C4-2B (cell line): ENCODE results near the gene UNK.
A peak's percentile ranks its signal among the peaks of the same experiment; 100 is the strongest.

Experiments
- H3K27ac ChIP-seq: fragments of 450-650 bp; 2 replicates; pipeline ENCODE4 v1.5.1; 2017
- ZFX ChIP-seq: fragments of 450-650 bp; IDR thresholded peaks from 2 replicates; pipeline ENCODE4 v1.6.1; 2017
- TF ChIP-seq, protein P1 (sequence below): fragments of 450-650 bp; conservative IDR thresholded peaks from 2 replicates; pipeline ENCODE4 v1.5.1; 2017; ENCODE audit warnings: mild to moderate bottlenecking

UNK gene

DNA sequence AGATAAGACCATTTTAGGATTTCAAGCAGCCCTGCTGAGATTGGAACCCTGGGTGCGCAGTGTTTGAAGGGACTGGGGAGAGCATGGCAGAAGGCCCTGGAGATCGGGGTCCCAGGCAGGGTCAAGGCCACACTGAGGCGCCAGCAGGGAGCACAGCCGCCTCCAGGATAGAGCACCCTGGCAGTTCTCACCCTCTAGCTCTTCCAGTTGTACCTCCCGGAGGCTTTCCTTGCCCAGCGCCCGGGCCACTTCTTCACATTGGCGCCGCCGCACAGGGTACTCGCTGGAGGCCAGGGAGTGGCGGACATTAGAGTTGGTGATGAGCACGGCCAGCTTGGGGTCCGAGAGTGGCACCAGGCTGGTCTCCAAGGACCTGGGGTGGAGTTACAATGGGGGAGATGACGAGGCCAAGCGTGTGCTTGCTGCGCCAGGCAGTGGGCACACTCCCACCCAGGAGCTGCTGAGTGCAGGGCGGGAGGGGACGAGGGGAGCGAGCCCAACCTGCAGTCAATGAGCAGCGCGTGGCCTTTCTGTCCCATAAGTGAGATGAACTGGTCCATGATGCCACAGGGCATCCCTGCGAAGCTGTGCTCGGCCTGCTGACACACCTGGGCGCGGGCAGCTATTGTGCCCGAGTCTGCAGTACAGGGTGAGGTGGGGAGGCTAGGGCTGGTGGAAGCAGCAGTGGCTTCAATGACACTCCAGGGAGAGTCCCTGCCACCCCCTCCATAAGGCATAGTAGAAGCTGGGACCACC is 21.9 kb upstream of the UNK start:
- no peak for TF ChIP-seq ZFX
- TF ChIP-seq, protein P1, sequence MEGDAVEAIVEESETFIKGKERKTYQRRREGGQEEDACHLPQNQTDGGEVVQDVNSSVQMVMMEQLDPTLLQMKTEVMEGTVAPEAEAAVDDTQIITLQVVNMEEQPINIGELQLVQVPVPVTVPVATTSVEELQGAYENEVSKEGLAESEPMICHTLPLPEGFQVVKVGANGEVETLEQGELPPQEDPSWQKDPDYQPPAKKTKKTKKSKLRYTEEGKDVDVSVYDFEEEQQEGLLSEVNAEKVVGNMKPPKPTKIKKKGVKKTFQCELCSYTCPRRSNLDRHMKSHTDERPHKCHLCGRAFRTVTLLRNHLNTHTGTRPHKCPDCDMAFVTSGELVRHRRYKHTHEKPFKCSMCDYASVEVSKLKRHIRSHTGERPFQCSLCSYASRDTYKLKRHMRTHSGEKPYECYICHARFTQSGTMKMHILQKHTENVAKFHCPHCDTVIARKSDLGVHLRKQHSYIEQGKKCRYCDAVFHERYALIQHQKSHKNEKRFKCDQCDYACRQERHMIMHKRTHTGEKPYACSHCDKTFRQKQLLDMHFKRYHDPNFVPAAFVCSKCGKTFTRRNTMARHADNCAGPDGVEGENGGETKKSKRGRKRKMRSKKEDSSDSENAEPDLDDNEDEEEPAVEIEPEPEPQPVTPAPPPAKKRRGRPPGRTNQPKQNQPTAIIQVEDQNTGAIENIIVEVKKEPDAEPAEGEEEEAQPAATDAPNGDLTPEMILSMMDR, result no peak
- no peak overlapping the region for H3K27ac ChIP-seq

DNA sequence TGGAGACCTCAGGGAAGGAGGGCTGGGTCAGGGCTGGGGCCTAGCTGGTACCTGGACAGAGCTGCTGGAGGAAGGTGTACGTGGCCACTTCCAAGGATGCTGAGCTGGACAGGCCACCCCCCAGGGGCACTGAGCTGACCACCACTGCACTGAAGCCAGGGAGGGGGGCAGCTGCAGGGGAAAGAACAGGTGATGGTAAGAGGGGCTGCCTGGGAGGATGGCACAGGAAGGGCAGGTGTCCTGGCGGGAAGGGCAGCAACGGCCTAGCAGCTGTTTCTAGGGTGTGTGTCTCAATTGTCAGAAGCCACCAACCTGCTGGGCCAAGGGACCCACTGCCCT is 21.4 kb upstream of the UNK start:
- TF ChIP-seq, protein P1, result no peak
- TF ChIP-seq ZFX, result no peak
- H3K27ac ChIP-seq, result no peak overlapping the region

DNA sequence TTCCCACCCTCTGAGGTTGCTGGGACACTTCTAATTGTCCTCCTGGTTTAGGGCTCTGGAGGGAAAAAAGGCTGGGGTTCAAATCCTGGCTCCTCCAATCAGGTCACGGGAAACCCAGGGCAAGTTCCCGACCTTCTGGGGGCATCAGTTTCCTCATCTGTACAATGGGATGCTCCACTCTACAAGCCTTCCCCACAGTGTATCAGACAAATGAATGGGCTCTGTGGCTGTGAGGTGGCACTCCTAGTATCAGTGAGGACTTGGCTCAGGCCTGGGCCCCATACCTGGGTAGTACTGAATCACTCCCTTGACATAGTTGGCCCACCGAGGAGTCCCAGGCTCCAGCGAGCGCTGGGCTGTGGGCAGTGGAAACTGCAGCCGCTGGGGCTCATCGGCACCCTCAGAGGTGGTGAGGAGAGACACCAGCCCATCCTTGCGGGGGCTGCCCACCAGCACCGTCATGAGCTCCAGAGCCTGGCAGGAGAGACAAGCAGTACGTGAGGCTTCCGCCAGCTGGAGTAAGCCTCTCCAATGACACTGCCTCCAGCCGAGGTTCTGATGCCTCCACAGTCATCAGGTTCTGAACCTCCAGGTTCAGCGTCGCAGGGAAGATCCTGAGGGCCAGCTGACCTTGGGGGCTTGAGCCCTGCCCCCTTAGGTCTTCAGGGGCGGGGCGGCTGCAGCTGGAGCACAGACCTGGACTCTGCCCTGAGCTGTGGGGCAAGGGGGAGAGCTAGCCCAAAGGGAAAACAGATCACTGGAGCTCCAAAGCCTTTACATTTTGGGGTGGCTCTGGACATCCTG is 20.8 kb upstream of the UNK start:
- peak overlapping the region; percentile 72 for H3K27ac ChIP-seq
- TF ChIP-seq ZFX, result no peak
- TF ChIP-seq, protein P1, result no peak

DNA sequence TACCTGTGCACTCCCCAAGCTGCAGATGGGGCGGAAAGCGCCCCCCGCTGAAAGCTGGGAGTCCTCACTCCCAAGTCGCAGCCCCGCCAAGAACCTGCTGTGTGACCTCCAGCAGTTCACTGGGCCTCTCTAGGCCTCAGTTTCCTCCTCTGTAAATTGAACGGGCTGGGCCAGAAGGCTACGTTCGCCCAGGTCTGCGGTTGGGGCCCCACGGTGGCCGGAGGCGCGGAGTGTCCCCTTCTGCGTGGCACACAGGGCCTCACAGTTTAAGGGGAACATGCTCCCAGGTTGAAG is 20.2 kb upstream of the UNK start:
- H3K27ac ChIP-seq, result peak overlapping the region; percentile 72

DNA sequence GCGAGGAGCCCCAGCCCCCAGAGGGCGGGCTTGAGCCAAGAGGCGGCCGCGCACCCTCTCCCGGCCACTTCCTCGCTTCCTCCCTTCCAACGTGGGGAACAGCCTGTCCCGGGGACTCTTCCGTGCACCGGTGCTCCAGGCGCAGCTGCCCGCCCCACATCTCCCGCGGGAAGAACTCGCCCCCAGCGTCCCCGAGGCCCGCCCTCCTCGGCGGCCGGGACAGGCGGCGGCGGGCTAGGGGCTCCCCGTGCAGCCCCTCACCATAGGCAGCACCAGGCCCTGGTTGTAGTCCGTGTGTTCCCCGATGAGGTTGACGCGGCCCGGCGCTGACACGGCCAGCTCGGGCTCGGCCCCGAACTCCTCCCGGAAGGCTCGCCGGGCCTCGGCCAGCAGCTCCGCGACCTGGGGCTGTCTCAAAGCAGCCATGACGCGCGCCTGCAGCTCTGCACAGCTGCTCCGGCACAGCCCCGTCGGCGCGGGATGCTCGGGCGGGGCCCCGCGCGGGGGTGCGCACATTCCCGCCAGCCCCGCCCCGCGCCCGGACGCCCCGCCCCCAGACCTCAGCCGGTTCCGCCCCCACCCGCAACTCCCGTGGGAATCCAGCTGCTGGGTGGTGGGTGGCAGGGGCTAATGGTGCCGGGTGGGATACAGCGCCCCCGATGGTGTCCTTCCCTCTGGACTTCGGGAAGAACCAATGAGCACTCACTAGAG is 19.7 kb upstream of the UNK start, which contains the start of gene GALK1:
Gene GALK1, minus strand, starts transcription at position 482 of the 711 bp plus-strand sequence. Its CDS starts 56 bp downstream, at position 426.
- TF ChIP-seq ZFX, result no peak; the same call in 1 of the 2 replicates
- TF ChIP-seq, protein P1, result peak; percentile 81
- peak within 1 kb of the TSS; percentile 72 for H3K27ac ChIP-seq

More for the DNA sequence above, 20.2 kb upstream of the UNK start:
- no peak for TF ChIP-seq ZFX
- TF ChIP-seq, protein P1, result no peak

DNA sequence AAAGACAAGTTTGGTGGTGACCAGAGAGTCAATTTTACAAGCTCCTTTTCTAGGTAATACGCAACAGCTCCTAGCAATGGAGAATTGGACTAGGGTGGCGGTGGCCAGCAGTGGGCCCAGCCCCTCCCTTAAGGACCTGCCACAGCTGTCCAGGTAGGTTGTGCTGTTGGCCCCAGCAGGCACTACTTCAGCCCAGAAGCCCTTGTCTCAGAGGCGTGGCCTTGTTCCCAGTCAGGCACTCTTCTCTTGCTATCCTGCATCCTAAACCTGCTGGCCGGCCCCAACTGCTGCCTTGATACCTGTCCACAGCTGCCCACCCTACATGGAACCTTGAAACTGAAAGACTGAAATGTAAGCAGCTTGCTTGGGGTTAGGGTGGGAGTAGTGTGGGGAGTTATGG is 18.6 kb upstream of the UNK start:
- TF ChIP-seq, protein P1, result no peak
- no peak for TF ChIP-seq ZFX
- H3K27ac ChIP-seq, result no peak overlapping the region

DNA sequence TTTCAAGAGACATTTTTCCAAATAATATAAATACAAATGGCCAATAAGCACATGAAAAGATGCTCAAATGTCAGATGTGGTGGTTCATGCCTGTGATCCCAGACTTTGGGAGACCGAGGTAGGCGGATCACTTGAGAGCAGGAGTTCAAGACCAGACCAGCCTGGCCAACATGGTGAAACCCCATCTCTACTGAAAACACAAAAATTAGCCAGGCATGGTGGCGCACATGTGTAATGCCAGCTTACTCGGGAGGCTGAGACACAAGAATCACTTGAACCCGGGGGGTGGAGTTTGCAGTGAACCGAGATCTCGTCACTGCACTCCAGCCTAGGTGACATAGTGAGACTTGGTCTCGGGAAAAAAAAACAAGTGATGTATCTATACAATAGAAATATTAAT is 16.7 kb upstream of the UNK start:
- TF ChIP-seq, protein P1, result no peak
- no peak for TF ChIP-seq ZFX
- no peak overlapping the region for H3K27ac ChIP-seq
